Measurements from ENCODE around the gene COL19A1.

DNA sequence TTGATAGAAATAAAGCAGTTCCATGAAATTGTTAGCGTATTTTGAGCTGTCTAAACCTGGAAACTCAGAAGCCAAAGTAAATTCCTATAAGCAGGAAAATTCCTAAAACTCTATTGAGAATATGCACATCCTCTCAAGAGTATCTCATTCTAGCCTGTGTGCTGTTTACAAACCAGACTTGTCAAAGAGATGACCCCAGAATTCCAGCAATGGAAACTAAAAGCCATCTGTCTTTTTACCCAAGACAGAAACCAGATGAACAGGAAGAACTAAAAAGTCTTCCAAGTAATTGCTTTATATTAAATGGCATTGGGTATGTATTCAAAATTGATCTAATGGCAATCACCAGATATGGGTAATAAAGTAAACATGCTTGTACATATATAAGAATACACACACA, 92.6 kb downstream of the COL19A1 start:
- no peak for TF ChIP-seq YY1 (IDR thresholded peaks at IDR 0.05; ENCODE audit: insufficient read depth, insufficient read length)
- TF ChIP-seq ZNF274 (IDR thresholded peaks at IDR 0.05; ENCODE audit: low read depth, low read length): no peak

Measured in NT2/D1 (cell line).